ENCODE data around the gene FAM120A.

- no peak for TF ChIP-seq CTCF (IDR thresholded peaks at IDR 0.05; ENCODE audit: poor library complexity, severe bottlenecking)
- no peak for TF ChIP-seq EP300 (conservative IDR thresholded peaks at IDR 0.05; ENCODE audit: poor library complexity, severe bottlenecking)
- no peak for TF ChIP-seq MXI1 (conservative IDR thresholded peaks at IDR 0.05; ENCODE audit: poor library complexity, severe bottlenecking)
- TF ChIP-seq RAD21 (conservative IDR thresholded peaks at IDR 0.05), result no peak
- TF ChIP-seq SMC3 (conservative IDR thresholded peaks at IDR 0.05; ENCODE audit: poor library complexity), result no peak
- no peak for TF ChIP-seq POLR2AphosphoS5 (IDR thresholded peaks at IDR 0.05)
Measured at GRCh38 chr9:93606187-93606586, 154.7 kb downstream of the FAM120A start.

Data from neural cell (in vitro differentiated cells).